Activated CD8-positive, alpha-beta memory T cell treated with anti-CD3 and anti-CD28 coated beads, Interleukin-2, amount 50 U/mL, for 48 hours (primary cell): ENCODE measurements around the gene RICTOR.
"Not testable (repeated sequence)": the region's sequence is repeated elsewhere in the genome, so short reads cannot be mapped to it uniquely, and the experiment has no call there.

Source experiments
- DNase-seq: peaks from one replicate; pipeline ENCODE4 v3.0.0-alpha.2; 2020

The RICTOR gene

GRCh38 chr5:39055768-39056398, 18.3 kb downstream of the RICTOR start:
- no peak for DNase-seq

GRCh38 chr5:39055027-39055767, 19.0 kb downstream of the RICTOR start:
- no peak for DNase-seq

GRCh38 chr5:39053189-39053588, 21.0 kb downstream of the RICTOR start:
- DNase-seq = no peak

- DNase-seq = no peak
Observed at GRCh38 chr5:39052141-39052540, 22.1 kb downstream of the RICTOR start.

- DNase-seq = no peak
Observed at GRCh38 chr5:39049315-39049714, 24.9 kb downstream of the RICTOR start.

- no peak for DNase-seq
Observed at GRCh38 chr5:39040875-39041274, 33.3 kb downstream of the RICTOR start.

- DNase-seq = not testable (repeated sequence)
Observed at GRCh38 chr5:39034493-39034892, 39.7 kb downstream of the RICTOR start.

- DNase-seq = no peak
Observed at GRCh38 chr5:39031041-39031440, 43.2 kb downstream of the RICTOR start.

- no peak for DNase-seq
Observed at GRCh38 chr5:39025456-39025855, 48.7 kb downstream of the RICTOR start.

- no peak for DNase-seq
Observed at GRCh38 chr5:39024884-39025283, 49.3 kb downstream of the RICTOR start.

GRCh38 chr5:39024005-39024404, 50.2 kb downstream of the RICTOR start:
- no peak for DNase-seq

- no peak for DNase-seq
Observed at GRCh38 chr5:39023121-39023520, 51.1 kb downstream of the RICTOR start.

- no peak for DNase-seq
Observed at GRCh38 chr5:39022151-39022550, 52.0 kb downstream of the RICTOR start.

GRCh38 chr5:39021413-39021812, 52.8 kb downstream of the RICTOR start:
- DNase-seq = no peak

GRCh38 chr5:39020458-39020857, 53.7 kb downstream of the RICTOR start:
- DNase-seq = no peak

- DNase-seq = no peak
Observed at GRCh38 chr5:39019254-39019653, 54.9 kb downstream of the RICTOR start.

GRCh38 chr5:39017504-39017903, 56.7 kb downstream of the RICTOR start:
- DNase-seq = no peak

GRCh38 chr5:39016587-39017275, 57.5 kb downstream of the RICTOR start:
- no peak for DNase-seq

GRCh38 chr5:39015743-39016586, 58.2 kb downstream of the RICTOR start:
- DNase-seq = no peak

- DNase-seq = no peak
Observed at GRCh38 chr5:39014561-39014960, 59.6 kb downstream of the RICTOR start.

- DNase-seq = no peak
Observed at GRCh38 chr5:39013938-39014337, 60.3 kb downstream of the RICTOR start.

GRCh38 chr5:39010958-39011357, 63.2 kb downstream of the RICTOR start:
- DNase-seq = not testable (repeated sequence)

- no peak for DNase-seq
Observed at GRCh38 chr5:39009981-39010380, 64.2 kb downstream of the RICTOR start.
